ENCODE measurements around the gene PRKAA1.

- no peak for TF ChIP-seq CTCF (IDR thresholded peaks at IDR 0.05; ENCODE audit: poor library complexity, severe bottlenecking)
- TF ChIP-seq TAF1 (IDR thresholded peaks at IDR 0.05; ENCODE audit: low read depth) = no peak
These were observed 30.0 kb upstream of the PRKAA1 start for GRCh38 chr5:40828021-40828631.

All from neural cell (in vitro differentiated cells).